Spleen (tissue), 7 donors: ENCODE results near the gene CGRRF1.

Source experiments
- POLR2A ChIP-seq, 3 donors: fragments of 450-650 bp; IDR thresholded peaks; one replicate each; pipeline ENCODE4 v1.5.1; 2017; ENCODE audit warnings: antibody characterized with exemption in 3 of 3, mild to moderate bottlenecking in 1 of 3
- POLR2AphosphoS5 ChIP-seq, 3 donors: sonication (generic); formaldehyde crosslinking; IDR thresholded peaks; one replicate each; pipeline ENCODE4 v1.5.1; 2017; ENCODE audit warnings: antibody characterized with exemption in 3 of 3
- TF ChIP-seq, protein P1 (sequence below), 11 experiments: fragments of 200-600 bp in 7 of 11; fragments of 450-650 bp in 4 of 11; sonication (generic) in 4 of 11; IDR thresholded peaks in 8 of 11; conservative IDR thresholded peaks in 3 of 11; 1 replicate in 7 of 11; 2 replicates in 4 of 11; pipeline versions ENCODE4 v1.4.0 to v1.8.0; 2016 to 2021; ENCODE audit warnings: antibody characterized with exemption in 11 of 11, inconsistent platforms in 4 of 11, mild to moderate bottlenecking in 1 of 11
- donor health status: DM: no; HTN: no; CAD: no; lungs with moderate emphysema.
- donor health status: DM: no; HTN: no; CAD: no.
- donor health status: DM: no; HTN: no; CAD: no.

DNA sequence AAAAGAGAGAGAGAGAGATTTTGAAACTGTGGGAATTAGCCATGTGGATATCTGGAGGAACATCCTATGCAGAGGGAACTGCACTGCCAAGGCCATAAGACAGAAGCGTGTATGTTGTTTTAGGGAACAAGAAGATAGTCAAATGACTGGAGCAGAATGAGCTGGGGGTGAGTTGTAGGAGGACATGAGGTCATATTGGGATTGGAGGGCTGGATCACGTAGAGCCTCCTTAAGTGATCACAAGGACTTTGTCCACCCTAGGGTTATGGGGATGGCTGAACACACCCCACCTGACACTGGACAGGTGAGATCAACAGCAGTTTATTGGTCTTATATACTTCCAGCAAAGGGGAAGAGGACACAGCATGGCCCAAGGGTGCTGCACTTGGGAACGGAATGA lies 8.2 kb upstream of the CGRRF1 start:
- TF ChIP-seq, protein P1, sequence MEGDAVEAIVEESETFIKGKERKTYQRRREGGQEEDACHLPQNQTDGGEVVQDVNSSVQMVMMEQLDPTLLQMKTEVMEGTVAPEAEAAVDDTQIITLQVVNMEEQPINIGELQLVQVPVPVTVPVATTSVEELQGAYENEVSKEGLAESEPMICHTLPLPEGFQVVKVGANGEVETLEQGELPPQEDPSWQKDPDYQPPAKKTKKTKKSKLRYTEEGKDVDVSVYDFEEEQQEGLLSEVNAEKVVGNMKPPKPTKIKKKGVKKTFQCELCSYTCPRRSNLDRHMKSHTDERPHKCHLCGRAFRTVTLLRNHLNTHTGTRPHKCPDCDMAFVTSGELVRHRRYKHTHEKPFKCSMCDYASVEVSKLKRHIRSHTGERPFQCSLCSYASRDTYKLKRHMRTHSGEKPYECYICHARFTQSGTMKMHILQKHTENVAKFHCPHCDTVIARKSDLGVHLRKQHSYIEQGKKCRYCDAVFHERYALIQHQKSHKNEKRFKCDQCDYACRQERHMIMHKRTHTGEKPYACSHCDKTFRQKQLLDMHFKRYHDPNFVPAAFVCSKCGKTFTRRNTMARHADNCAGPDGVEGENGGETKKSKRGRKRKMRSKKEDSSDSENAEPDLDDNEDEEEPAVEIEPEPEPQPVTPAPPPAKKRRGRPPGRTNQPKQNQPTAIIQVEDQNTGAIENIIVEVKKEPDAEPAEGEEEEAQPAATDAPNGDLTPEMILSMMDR (IDR thresholded peaks at IDR 0.05 in 8 of 11, conservative IDR thresholded peaks at IDR 0.05 in 3 of 11): no peak
- TF ChIP-seq POLR2A (IDR thresholded peaks at IDR 0.05): no peak
- TF ChIP-seq POLR2AphosphoS5 (IDR thresholded peaks at IDR 0.05): no peak
